Prostate gland (tissue), 2 donors: ENCODE results near the gene ARL5B. TPM values are rescaled to one million over a fixed set of nuclear protein-coding genes. Genes with fewer than 3 reads are reported as not detected.

Experiments
- DNase-seq: peaks from one replicate; pipeline ENCODE4 v3.0.0-alpha.2; 2019; ENCODE audit warnings: low spot score
- H3K27ac ChIP-seq, 2 donors: fragments of 200-600 bp; sonication (generic); 2 replicates each; pipeline ENCODE4 v1.5.1; 2017 to 2019
- H3K27me3 ChIP-seq: fragments of 200-600 bp; sonication (generic); replicated peaks from 2 replicates; pipeline ENCODE4 v1.5.1; 2019; ENCODE audit not compliant: insufficient read depth
- H3K36me3 ChIP-seq, 2 donors: fragments of 200-600 bp; sonication (generic); 1 replicate in 1 of 2; 2 replicates in 1 of 2; pipeline versions ENCODE4 v1.5.1 to v1.8.1; 2017 to 2019
- H3K4me1 ChIP-seq: fragments of 200-600 bp; sonication (generic); replicated peaks from 2 replicates; pipeline ENCODE4 v1.5.1; 2019
- H3K4me3 ChIP-seq, 2 donors: fragments of 200-600 bp; sonication (generic); 2 replicates each; pipeline ENCODE4 v1.5.1; 2017 to 2019
- H3K9me3 ChIP-seq: fragments of 200-600 bp; sonication (generic); 2 replicates; pipeline ENCODE4 v1.5.1; 2017
- CTCF ChIP-seq, 4 experiments: fragments of 200-600 bp in 2 of 4; fragments of 450-650 bp in 2 of 4; sonication (generic) in 2 of 4; IDR thresholded peaks; 1 replicate in 3 of 4; 2 replicates in 1 of 4; pipeline ENCODE4 v1.5.1; 2016 to 2019; ENCODE audit warnings: antibody characterized with exemption in 4 of 4, mild to moderate bottlenecking in 2 of 4, moderate library complexity in 2 of 4
- POLR2A ChIP-seq: fragments of 450-650 bp; IDR thresholded peaks from one replicate; pipeline ENCODE4 v1.6.1; 2016; ENCODE audit warnings: antibody characterized with exemption, mild to moderate bottlenecking
- POLR2AphosphoS5 ChIP-seq: sonication (generic); formaldehyde crosslinking; IDR thresholded peaks from one replicate; pipeline ENCODE4 v1.6.1; 2017; ENCODE audit warnings: antibody characterized with exemption
- WGBS: methylation state at CpG from one replicate; pipeline ENCODE4 v1.1.5; 2018; 5-methylcytosine and 5-hydroxymethylcytosine counted together
- intact Hi-C: fragments of 100-400 bp; cut with DNase I; formaldehyde crosslinking; loops from one replicate; pipeline ENCODE4 v1.14.2; 2022
- total RNA-seq, 2 donors: library from RNA; depleted of rRNA; stranded (reverse); fragments of >200 nt; gene quantifications; one replicate each; pipeline ENCODE4 v1.1.0, GENCODE V29; 2016

ARL5B gene
- total RNA-seq, 2 donors from 2014 or later: 10.7 to 14.5 TPM

- no peak for TF ChIP-seq POLR2A
- no peak for TF ChIP-seq POLR2AphosphoS5
- TF ChIP-seq CTCF (IDR thresholded peaks at IDR 0.05): no peak
- Histone ChIP-seq H3K4me3 (no peak overlapping the region), H3K9me3 (no peaks in the 10 kb centered on the region), H3K36me3 (no peaks in the 10 kb centered on the region), H3K27ac (no peak overlapping the region), H3K4me1 (no peaks in the 10 kb centered on the region), H3K27me3 (no peaks in the 10 kb centered on the region)
- WGBS: 72% methylated on average over 1 of the region's 1 CpG
- intact Hi-C loops: no loop called here
- DNase-seq: no peak
Measured at GRCh38 chr10:18719811-18720210, 60.6 kb downstream of the ARL5B start.

GRCh38 chr10:18721067-18721466, 61.8 kb downstream of the ARL5B start:
- Histone ChIP-seq H3K9me3 (no peaks in the 10 kb centered on the region), H3K4me1 (no peaks in the 10 kb centered on the region), H3K27ac (no peak overlapping the region), H3K27me3 (no peaks in the 10 kb centered on the region), H3K4me3 (no peak overlapping the region), H3K36me3 (no peaks in the 10 kb centered on the region)
- no peak for DNase-seq
- TF ChIP-seq CTCF (IDR thresholded peaks at IDR 0.05): no peak
- TF ChIP-seq POLR2A: no peak
- TF ChIP-seq POLR2AphosphoS5: no peak
- intact Hi-C loops: no loop called here
- 67% methylated on average over 8 of the region's 9 CpGs for WGBS

- no peak overlapping the region for H3K27ac ChIP-seq
- no peaks in the 10 kb centered on the region for H3K4me1 ChIP-seq
- no peaks in the 10 kb centered on the region for H3K27me3 ChIP-seq
- no peak for TF ChIP-seq CTCF (IDR thresholded peaks at IDR 0.05)
- no peak for TF ChIP-seq POLR2AphosphoS5
- TF ChIP-seq POLR2A: no peak
- no peaks in the 10 kb centered on the region for H3K9me3 ChIP-seq
- no peak overlapping the region for H3K4me3 ChIP-seq
- 39% methylated on average over 3 of the region's 3 CpGs for WGBS
- intact Hi-C loops: no loop called here
- no peaks in the 10 kb centered on the region for H3K36me3 ChIP-seq
- no peak for DNase-seq
Measured at GRCh38 chr10:18723801-18724200, 64.6 kb downstream of the ARL5B start.

Other genes starting within 250 kb of the ARL5B start
- gene NSUN6, start 7.8 kb upstream of the ARL5B start, total RNA-seq: 10 to 100 TPM; 11.7 to 17.1 TPM